Heart left ventricle (tissue), 16 donors: Measurements from ENCODE around the gene SLC12A4. TPM values are rescaled to one million over a fixed set of nuclear protein-coding genes. Genes with fewer than 3 reads are reported as not detected.

Experiments
- ATAC-seq, 4 donors: fragments of 200-7000 bp; cut with Tn5 transposase; one replicate each; pipeline ENCODE4 v1.9.1; 2020 to 2022; ENCODE audit warnings: moderate library complexity in 4 of 4, mild to moderate bottlenecking in 3 of 4, moderate number of reproducible peaks in 1 of 4
- DNase-seq, 5 donors: peaks; one replicate each; pipeline ENCODE4 v3.0.0-alpha.2; 2020
- H3K27ac ChIP-seq, 12 donors: fragments of 200-600 bp; sonication (generic) in 4 of 12; one replicate each; pipeline versions ENCODE4 v1.5.0 to v1.8.0; 2016 to 2022; ENCODE audit warnings: mild to moderate bottlenecking in 2 of 12
- H3K27me3 ChIP-seq, 9 donors: fragments of 200-600 bp; sonication (generic) in 2 of 9; one replicate each; pipeline versions ENCODE4 v1.5.1 to v1.8.0; 2016 to 2022; ENCODE audit warnings: mild to moderate bottlenecking in 3 of 9
- H3K36me3 ChIP-seq, 9 donors: fragments of 200-600 bp; sonication (generic) in 2 of 9; one replicate each; pipeline versions ENCODE4 v1.5.0 to v1.8.0; 2018 to 2022; ENCODE audit warnings: mild to moderate bottlenecking in 2 of 9
- H3K4me1 ChIP-seq, 12 donors: fragments of 200-600 bp; sonication (generic) in 4 of 12; one replicate each; pipeline versions ENCODE4 v1.5.0 to v1.8.0; 2016 to 2022; ENCODE audit warnings: mild to moderate bottlenecking in 3 of 12
- H3K4me3 ChIP-seq, 12 donors: fragments of 200-600 bp; sonication (generic) in 4 of 12; one replicate each; pipeline versions ENCODE4 v1.5.0 to v1.8.0; 2017 to 2022; ENCODE audit warnings: mild to moderate bottlenecking in 9 of 12, moderate library complexity in 4 of 12
- H3K9me3 ChIP-seq, 12 donors: fragments of 200-600 bp; sonication (generic) in 4 of 12; one replicate each; pipeline versions ENCODE4 v1.5.0 to v1.8.0; 2016 to 2022; ENCODE audit warnings: mild to moderate bottlenecking in 1 of 12
- CTCF ChIP-seq, 12 donors: fragments of 200-600 bp; sonication (generic) in 4 of 12; IDR thresholded peaks; one replicate each; pipeline versions ENCODE4 v1.5.0 to v1.8.0; 2018 to 2022; ENCODE audit warnings: antibody characterized with exemption in 12 of 12, mild to moderate bottlenecking in 5 of 12
- POLR2A ChIP-seq, 2 donors: fragments of 450-650 bp; IDR thresholded peaks; one replicate each; pipeline ENCODE4 v1.6.1; 2017; ENCODE audit warnings: antibody characterized with exemption in 2 of 2, mild to moderate bottlenecking in 2 of 2, moderate library complexity in 2 of 2
- WGBS, 4 donors: extraction: QIAGEN DNeasy Blood & Tissue Kit in 2 of 4; methylation state at CpG; one replicate each; pipeline versions ENCODE4 v1.1.5 to v1.1.7; 2013 to 2018; 5-methylcytosine and 5-hydroxymethylcytosine counted together
- intact Hi-C, 10 donors: fragments of 100-400 bp; cut with DNase I; formaldehyde crosslinking; loops; one replicate each; pipeline versions ENCODE4 v1.11.1 to v1.14.2; 2022
- polyA plus RNA-seq, 2 donors: library from polyadenylated mRNA; stranded (reverse); fragments of 200-250 nt; gene quantifications; one replicate each; pipeline ENCODE4 v1.2.3, GENCODE V29; 2013
- total RNA-seq, 9 donors: library from RNA; depleted of rRNA in 2 of 9; stranded (reverse); fragments of >200 nt in 2 of 9; fragmentation: NEBNext Ultra II Directional in 3 of 9; extraction: Animal tissue kit (Norgen Biotek cat#: 25700) in 3 of 9; gene quantifications; one replicate each; pipeline versions ENCODE4 v1.1.0 to v1.2.4, GENCODE V29; 2016 to 2023
- donor health status: ischemic (EF 13 %, LVEDD 7.1; RV severe dilation, severe dysfunction).
- donor health status: healthy with polysubstance abuse.
- donor health status: DM: no; HTN: yes; CAD: no.
- donor health status: DM: no; HTN: no; CAD: no.
- donor health status: ischemic (EF 25% LVEDD 6.9; RV normal size, moderate dysfunction).
- donor health status: ischemic (EF 25% LVEDD 5.7; RV mildly dilated, moderate dysfunction).
- donor health status: healthy.
- donor health status: DM: yes; HTN: yes; CAD: no.
- donor health status: ischemic (EF 35%, LVEDD 5.7; RV mildly dilated, moderate dysfunction).
- donor health status: nonischemic (EF 11% LVEDD 7.7; RV severe dilation, severe dysfunction).
- donor health status: DM: yes; HTN: yes; CAD: no.
- donor health status: PGD.
- donor health status: ischemic (EF 29% LVEDD 5.4; RV normal size, mild dysfunction).
- donor health status: nonischemic (EF 23%, LVEDD 6.1; RV moderate dilation, normal function).

Gene SLC12A4
- total and polyA plus RNA-seq, 11 donors = 64.6 to 92.2 (median 85.9) TPM

- Histone ChIP-seq H3K27ac (peak overlapping the region in 11 of 12 donors; percentile 8 to 89 (median 68)), H3K36me3 (peaks cover 15 to 99% (median 96%) of the 10 kb centered on the region in 9 donors), H3K27me3 (no peaks in the 10 kb centered on the region), H3K4me1 (peaks cover 4 to 60% (median 32%) of the 10 kb centered on the region in 12 donors), H3K4me3 (no peak overlapping the region), H3K9me3 (no peaks in the 10 kb centered on the region)
- WGBS, 4 donors = 69 to 85% (median 71%) methylated on average over 13 to 24 of the region's 24 CpGs
- ATAC-seq (peak in 2 of 4 donors; percentile 0 to 5), DNase-seq (peak in 2 of 5 donors; percentile 60 to 75)
- TF ChIP-seq CTCF (IDR thresholded peaks at IDR 0.05) = no peak
- TF ChIP-seq POLR2A (IDR thresholded peaks at IDR 0.05) = no peak
- intact Hi-C loops = no loop called here
These were observed 23.0 kb downstream of the SLC12A4 start for GRCh38 chr16:67945392-67945933.

GRCh38 chr16:67944690-67945391, 23.6 kb downstream of the SLC12A4 start:
- H3K9me3 ChIP-seq = no peaks in the 10 kb centered on the region
- peak overlapping the region in 11 of 12 donors; percentile 47 to 89 (median 68) for H3K27ac ChIP-seq
- 84 to 87% (median 86%) methylated on average over 13 to 24 of the region's 24 CpGs for WGBS, 4 donors
- H3K36me3 ChIP-seq = peaks cover 15 to 99% (median 96%) of the 10 kb centered on the region in 9 donors
- DNase-seq (no peak), ATAC-seq (no peak)
- H3K4me1 ChIP-seq = peaks cover 4 to 66% (median 32%) of the 10 kb centered on the region in 12 donors
- no peaks in the 10 kb centered on the region for H3K27me3 ChIP-seq
- H3K4me3 ChIP-seq = no peak overlapping the region
- TF ChIP-seq CTCF (IDR thresholded peaks at IDR 0.05) (no peak), POLR2A (IDR thresholded peaks at IDR 0.05) (no peak)
- intact Hi-C loops = loop anchor here in 2 of 10 donors (5.0 kb wide), 2 partner anchors 77 to 97 kb away; partner anchors contain the start of genes DDX28 (in 1 of the 2) and DUS2 (in 1 of the 2)

GRCh38 chr16:67943619-67944504, 24.6 kb downstream of the SLC12A4 start, which contains the start of gene LCAT:
Gene LCAT, minus strand, starts transcription at chr16:67944120. Its CDS starts 19 bp downstream, at chr16:67944101.
- H3K9me3 ChIP-seq = no peaks in the 10 kb centered on the region
- peak within 1 kb of the TSS; percentile 25 to 89 (median 66) for H3K27ac ChIP-seq
- ATAC-seq (peak; percentile 48 to 63 (median 58)), DNase-seq (peak; percentile 65 to 77 (median 66))
- 47 to 63% (median 52%) methylated on average over 18 to 23 of the region's 23 CpGs for WGBS, 4 donors
- TF ChIP-seq CTCF (IDR thresholded peaks at IDR 0.05) (peak in 1 of 12 donors; percentile 8), POLR2A (IDR thresholded peaks at IDR 0.05) (peak in 1 of 2 donors; percentile 36)
- H3K36me3 ChIP-seq = peaks cover 15 to 98% (median 94%) of the 10 kb centered on the region in 9 donors
- intact Hi-C loops = loop anchor here in 2 of 10 donors (5.0 kb wide), 2 partner anchors 78 to 98 kb away; partner anchors contain the start of genes DDX28 (in 1 of the 2) and DUS2 (in 1 of the 2)
- peaks cover 4 to 71% (median 32%) of the 10 kb centered on the region in 12 donors for H3K4me1 ChIP-seq
- H3K4me3 ChIP-seq = no peak within 1 kb of the TSS
- H3K27me3 ChIP-seq = no peaks in the 10 kb centered on the region
